Islet of Langerhans (tissue), 1 donor: ENCODE measurements around the gene TEP1.
"Not testable (repeated sequence)": the region's sequence is repeated elsewhere in the genome, so short reads cannot be mapped to it uniquely, and the experiment has no call there.

Experiments used
- FAIRE-seq: peaks from one replicate; lab custom pipeline; 2011; peaks lifted over from hg19 to GRCh38; lab: Jason Lieb, UNC

TEP1 gene

GRCh38 chr14:20341032-20341431, 72.3 kb downstream of the TEP1 start:
- not testable (repeated sequence) for FAIRE-seq

DNA sequence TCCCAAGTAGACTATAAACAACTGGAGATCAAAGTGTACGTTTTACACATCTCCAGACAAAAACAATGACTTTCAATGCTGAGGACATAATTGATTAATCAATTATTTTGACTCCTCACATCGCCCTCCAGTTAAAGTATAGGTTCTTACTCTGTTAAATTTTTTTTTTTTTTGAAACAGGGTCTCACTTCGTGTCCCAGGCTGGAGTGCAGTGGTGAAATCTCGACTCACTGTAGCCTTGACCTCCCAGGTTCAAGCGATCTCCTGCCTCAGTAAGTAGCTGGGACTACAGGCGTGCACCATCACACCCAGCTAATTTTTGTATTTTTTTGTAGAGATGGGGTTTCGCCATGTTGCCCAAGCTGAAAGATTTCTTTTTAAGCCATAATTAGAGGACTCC, 79.3 kb downstream of the TEP1 start:
- no peak for FAIRE-seq

DNA sequence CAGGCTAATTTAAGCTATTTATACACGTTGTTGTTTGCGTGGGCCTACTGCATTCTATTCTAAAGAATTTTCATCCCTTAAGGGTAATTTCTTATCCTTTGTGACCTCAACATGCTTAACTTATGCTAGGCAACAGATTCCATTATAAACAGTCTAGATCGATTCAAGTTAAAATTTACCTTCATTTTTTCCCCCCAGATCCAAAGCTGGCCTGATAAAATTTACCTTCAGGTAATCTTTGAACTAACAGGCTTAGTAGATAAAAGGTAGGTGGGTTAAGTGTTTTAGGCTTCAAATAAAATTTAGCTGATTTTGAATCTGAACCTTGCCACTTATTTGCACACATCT, 79.8 kb downstream of the TEP1 start:
- FAIRE-seq = no peak

- FAIRE-seq = peak; percentile 95
Measured at GRCh38 chr14:20332788-20333493, 80.4 kb downstream of the TEP1 start, which contains the start of gene CCNB1IP1. TSS of gene CCNB1IP1 (minus strand) at chr14:20333279. CDS start at chr14:20316523, 16,756 bp downstream.

DNA sequence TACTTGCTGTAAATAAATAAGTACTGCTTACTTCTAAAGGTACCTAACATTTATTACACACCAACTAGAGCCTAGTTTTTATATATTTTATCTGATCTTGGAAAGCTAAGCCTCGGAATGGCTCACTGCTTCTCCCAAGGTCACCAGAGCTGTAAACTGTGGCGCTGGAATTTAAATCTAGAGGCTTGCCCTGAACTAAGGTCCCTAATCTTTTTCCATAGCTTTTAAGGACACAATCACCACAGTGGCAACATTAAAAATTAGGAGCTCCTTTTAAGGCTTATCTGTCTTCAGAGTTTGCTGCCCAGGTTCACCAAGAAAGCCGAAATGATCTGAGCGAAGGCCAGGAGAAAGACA, 80.9 kb downstream of the TEP1 start:
- FAIRE-seq = no peak

- no peak for FAIRE-seq
Measured at GRCh38 chr14:20331053-20331613, 82.2 kb downstream of the TEP1 start.

DNA sequence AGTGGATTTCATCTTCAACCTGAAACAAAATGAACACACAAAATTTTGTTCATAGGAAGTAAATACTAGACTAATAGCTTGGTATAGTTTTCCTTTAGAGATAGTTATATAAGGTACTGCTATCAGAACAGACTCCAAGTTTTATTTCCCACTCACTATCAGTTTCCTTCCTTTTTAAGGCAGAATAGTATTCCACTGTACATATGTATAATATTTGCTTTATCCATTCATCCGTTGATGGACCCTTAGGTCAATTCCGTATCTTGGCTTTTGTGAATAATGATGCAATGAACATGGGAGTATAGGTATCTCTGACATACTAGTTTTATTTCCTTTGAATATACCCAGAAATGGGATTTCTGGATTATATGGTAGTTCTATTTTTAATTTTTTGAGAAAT, 83.9 kb downstream of the TEP1 start:
- FAIRE-seq = no peak

DNA sequence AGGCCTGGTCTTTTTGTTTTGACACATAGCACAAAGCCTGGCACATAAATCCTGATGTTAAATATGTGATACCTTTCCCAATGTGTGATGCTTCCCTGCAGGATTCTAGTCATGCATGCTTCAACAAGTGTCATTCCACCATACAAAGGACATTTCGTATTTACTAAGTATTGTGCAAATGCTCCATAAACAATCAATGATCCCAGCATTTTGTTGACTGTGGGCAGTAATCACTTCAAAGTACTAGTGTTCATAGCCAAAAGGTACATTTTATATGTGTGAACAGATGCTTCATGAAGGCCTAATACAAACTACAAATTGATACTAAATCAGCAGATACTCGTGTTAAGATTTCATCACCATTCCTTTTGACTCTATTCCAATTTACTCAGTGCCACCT, 84.6 kb downstream of the TEP1 start:
- no peak for FAIRE-seq

GRCh38 chr14:20327005-20327869, 86.1 kb downstream of the TEP1 start:
- peak; percentile 99 for FAIRE-seq

DNA sequence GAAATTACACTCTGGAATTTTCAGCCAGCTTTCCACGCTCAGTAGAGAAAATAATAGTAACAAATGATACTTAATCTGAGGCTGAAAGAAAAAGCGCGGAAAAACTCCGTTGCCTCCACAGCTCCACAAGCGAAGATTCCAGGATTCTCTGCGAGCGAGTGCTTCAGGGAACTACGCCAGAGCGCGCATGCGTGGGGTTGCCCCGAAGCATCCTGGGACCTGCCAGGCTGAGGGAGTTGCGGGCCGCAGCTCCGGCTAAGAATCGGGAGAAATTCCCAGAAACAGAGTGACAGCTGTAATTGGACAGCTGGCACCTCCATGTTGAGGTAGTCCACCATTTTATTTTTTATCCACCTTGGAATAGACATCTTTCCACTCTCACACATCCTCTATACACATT, 95.6 kb downstream of the TEP1 start:
- FAIRE-seq = no peak
